GM23338 (cell line): ENCODE measurements around the gene IFTAP. TPM values are rescaled to one million over a fixed set of nuclear protein-coding genes. Genes with fewer than 3 reads are reported as not detected.

Experiments
- ATAC-seq: fragments of 200-7000 bp; cut with Tn5 transposase; 3 replicates; pipeline ENCODE4 v1.9.1; 2020
- DNase-seq: peaks from one replicate; pipeline ENCODE4 v3.0.0-alpha.2; 2015; ENCODE audit warnings: low spot score
- H2AFZ ChIP-seq: fragments of 200-600 bp; sonication (generic); 2 replicates; pipeline ENCODE4 v1.8.0; 2016; ENCODE audit warnings: antibody characterized with exemption, mild to moderate bottlenecking, moderate library complexity
- H3F3A ChIP-seq: fragments of 200-600 bp; sonication (generic); replicated peaks from 2 replicates; pipeline ENCODE4 v1.8.0; 2017; ENCODE audit warnings: antibody characterized with exemption, mixed run types, low read depth
- H3K27ac ChIP-seq: fragments of 200-600 bp; sonication (generic); 2 replicates; pipeline ENCODE4 v1.6.1; 2016; ENCODE audit warnings: low read depth
- H3K27me3 ChIP-seq: fragments of 200-600 bp; sonication (generic); 2 replicates; pipeline ENCODE4 v1.8.0; 2016; ENCODE audit warnings: mild to moderate bottlenecking, mixed run types, moderate library complexity; ENCODE audit not compliant: insufficient read depth
- H3K36me3 ChIP-seq: fragments of 200-600 bp; sonication (generic); 2 replicates; pipeline ENCODE4 v1.8.0; 2016; ENCODE audit warnings: mild to moderate bottlenecking; ENCODE audit not compliant: insufficient read depth
- H3K4me1 ChIP-seq: fragments of 200-600 bp; sonication (generic); 2 replicates; pipeline ENCODE4 v1.8.0; 2016; ENCODE audit warnings: mild to moderate bottlenecking, moderate library complexity; ENCODE audit not compliant: insufficient read depth
- H3K4me2 ChIP-seq: fragments of 200-600 bp; sonication (generic); 2 replicates; pipeline ENCODE4 v1.7.1; 2017; ENCODE audit warnings: mixed run types
- H3K4me3 ChIP-seq: fragments of 200-600 bp; sonication (generic); 2 replicates; pipeline ENCODE4 v1.6.1; 2016; ENCODE audit warnings: mixed run types
- H3K79me2 ChIP-seq: fragments of 200-600 bp; sonication (generic); replicated peaks from 2 replicates; pipeline ENCODE4 v1.8.0; 2017; ENCODE audit warnings: mild to moderate bottlenecking; ENCODE audit not compliant: insufficient read depth
- H3K9me2 ChIP-seq: fragments of 200-600 bp; sonication (generic); 2 replicates; pipeline ENCODE4 v1.8.0; 2017; ENCODE audit not compliant: insufficient read depth
- H4K20me1 ChIP-seq: fragments of 200-600 bp; sonication (generic); replicated peaks from 2 replicates; pipeline ENCODE4 v1.8.0; 2017; ENCODE audit warnings: mild to moderate bottlenecking; ENCODE audit not compliant: insufficient read depth
- H3K27ac Mint-ChIP-seq: 2 replicates; pipeline ENCODE4 v1.8.0; 2020; ENCODE audit warnings: inconsistent platforms, mild to moderate bottlenecking, moderate library complexity, mixed read lengths
- H3K27me3 Mint-ChIP-seq: 3 replicates; pipeline ENCODE4 v1.8.0; 2022; ENCODE audit warnings: low read depth, mild to moderate bottlenecking, moderate library complexity, mixed read lengths, inconsistent platforms; ENCODE audit not compliant: insufficient read depth, poor library complexity
- H3K36me3 Mint-ChIP-seq: 3 replicates; pipeline ENCODE4 v1.8.0; 2021; ENCODE audit warnings: low read depth, mild to moderate bottlenecking, inconsistent platforms, moderate library complexity, mixed read lengths
- H3K4me1 Mint-ChIP-seq: 3 replicates; pipeline ENCODE4 v1.8.0; 2020; ENCODE audit warnings: mild to moderate bottlenecking, inconsistent platforms, mixed read lengths
- H3K4me3 Mint-ChIP-seq: 3 replicates; pipeline ENCODE4 v1.8.0; 2021; ENCODE audit warnings: moderate library complexity, mild to moderate bottlenecking, inconsistent platforms, mixed read lengths
- H3K9me3 Mint-ChIP-seq: 3 replicates; pipeline ENCODE4 v1.8.0; 2020; ENCODE audit warnings: moderate library complexity, mild to moderate bottlenecking, inconsistent platforms, mixed read lengths
- CREB1 ChIP-seq: fragments of 250-450 bp; sonication (Bioruptor Pico); IDR thresholded peaks from 2 replicates; pipeline ENCODE4 v1.5.0; 2020; ENCODE audit warnings: low read depth, mild to moderate bottlenecking, moderate library complexity
- EZH2 ChIP-seq: fragments of 200-600 bp; sonication (generic); IDR thresholded peaks from one replicate; pipeline ENCODE4 v1.8.0; 2017; ENCODE audit warnings: antibody characterized with exemption, mild to moderate bottlenecking, low read depth; ENCODE audit not compliant: unreplicated experiment
- EZH2phosphoT487 ChIP-seq: fragments of 200-600 bp; sonication (generic); IDR thresholded peaks from one replicate; pipeline ENCODE4 v1.8.1; 2018; ENCODE audit warnings: antibody characterized with exemption; ENCODE audit not compliant: unreplicated experiment
- JUNB ChIP-seq: IDR thresholded peaks from one replicate; pipeline ENCODE4 v1.6.1; 2016; ENCODE audit warnings: antibody characterized with exemption; ENCODE audit not compliant: unreplicated experiment
- STAT1 ChIP-seq: IDR thresholded peaks from one replicate; pipeline ENCODE4 v1.6.1; 2016; ENCODE audit warnings: antibody characterized with exemption; ENCODE audit not compliant: unreplicated experiment
- ZNF114 ChIP-seq: fragments of 250-450 bp; sonication (Bioruptor Pico); IDR thresholded peaks from 2 replicates; pipeline ENCODE4 v1.5.0; 2020; ENCODE audit warnings: mild to moderate bottlenecking, moderate library complexity
- ZNF331 ChIP-seq: fragments of 250-450 bp; sonication (Bioruptor Pico); IDR thresholded peaks from 2 replicates; pipeline ENCODE4 v1.5.0; 2020; ENCODE audit warnings: low read depth, mild to moderate bottlenecking, moderate library complexity
- polyA plus RNA-seq: library from polyadenylated mRNA; unstranded; fragments of >200 nt; fragmentation: Nextera tagmentation; extraction: Ambion mirVana; gene quantifications from 2 replicates; pipeline ENCODE4 v1.2.1, GENCODE V29; 2016
- total RNA-seq: library from RNA; depleted of rRNA; stranded (reverse); fragments of >200 nt; shearing (Covaris generic); gene quantifications from 2 replicates; pipeline ENCODE4 v1.2.3, GENCODE V29; 2014
- TF ChIP-seq, protein P1 (sequence below): fragments of 250-450 bp; sonication (Bioruptor Pico); IDR thresholded peaks from 2 replicates; pipeline ENCODE4 v1.5.0; 2020; ENCODE audit warnings: mild to moderate bottlenecking, moderate library complexity
- TF ChIP-seq, protein P2 (sequence below): IDR thresholded peaks from 2 replicates; pipeline ENCODE4 v1.6.1; 2016; ENCODE audit warnings: antibody characterized with exemption
- TF ChIP-seq, protein P3 (sequence below): IDR thresholded peaks from one replicate; pipeline ENCODE4 v1.6.1; 2018; ENCODE audit warnings: antibody characterized with exemption; ENCODE audit not compliant: unreplicated experiment

The IFTAP gene
- total and polyA plus RNA-seq, 2 experiments from 2014 or later = 17.1 to 39.1 TPM

DNA sequence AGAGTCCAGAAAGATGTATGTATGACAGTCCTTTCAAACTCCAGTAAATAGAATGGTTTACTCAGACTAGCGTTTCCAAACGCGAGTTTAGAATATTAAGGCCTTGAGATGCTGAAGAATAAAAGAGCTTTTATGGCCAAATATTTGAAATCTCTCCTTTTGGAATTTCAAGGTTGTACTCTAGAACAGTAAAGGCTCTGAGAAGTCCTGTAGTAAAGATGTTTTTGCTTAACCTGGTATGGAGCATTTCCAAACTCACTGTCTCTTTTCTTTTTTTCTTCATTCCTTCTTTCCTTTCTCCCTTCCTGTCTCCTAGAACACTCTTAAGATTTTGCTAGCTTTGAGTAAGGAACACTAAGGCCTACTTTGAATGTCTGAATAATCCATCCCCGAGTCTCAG lies 95.1 kb downstream of the IFTAP start:
- TF ChIP-seq, protein P1, sequence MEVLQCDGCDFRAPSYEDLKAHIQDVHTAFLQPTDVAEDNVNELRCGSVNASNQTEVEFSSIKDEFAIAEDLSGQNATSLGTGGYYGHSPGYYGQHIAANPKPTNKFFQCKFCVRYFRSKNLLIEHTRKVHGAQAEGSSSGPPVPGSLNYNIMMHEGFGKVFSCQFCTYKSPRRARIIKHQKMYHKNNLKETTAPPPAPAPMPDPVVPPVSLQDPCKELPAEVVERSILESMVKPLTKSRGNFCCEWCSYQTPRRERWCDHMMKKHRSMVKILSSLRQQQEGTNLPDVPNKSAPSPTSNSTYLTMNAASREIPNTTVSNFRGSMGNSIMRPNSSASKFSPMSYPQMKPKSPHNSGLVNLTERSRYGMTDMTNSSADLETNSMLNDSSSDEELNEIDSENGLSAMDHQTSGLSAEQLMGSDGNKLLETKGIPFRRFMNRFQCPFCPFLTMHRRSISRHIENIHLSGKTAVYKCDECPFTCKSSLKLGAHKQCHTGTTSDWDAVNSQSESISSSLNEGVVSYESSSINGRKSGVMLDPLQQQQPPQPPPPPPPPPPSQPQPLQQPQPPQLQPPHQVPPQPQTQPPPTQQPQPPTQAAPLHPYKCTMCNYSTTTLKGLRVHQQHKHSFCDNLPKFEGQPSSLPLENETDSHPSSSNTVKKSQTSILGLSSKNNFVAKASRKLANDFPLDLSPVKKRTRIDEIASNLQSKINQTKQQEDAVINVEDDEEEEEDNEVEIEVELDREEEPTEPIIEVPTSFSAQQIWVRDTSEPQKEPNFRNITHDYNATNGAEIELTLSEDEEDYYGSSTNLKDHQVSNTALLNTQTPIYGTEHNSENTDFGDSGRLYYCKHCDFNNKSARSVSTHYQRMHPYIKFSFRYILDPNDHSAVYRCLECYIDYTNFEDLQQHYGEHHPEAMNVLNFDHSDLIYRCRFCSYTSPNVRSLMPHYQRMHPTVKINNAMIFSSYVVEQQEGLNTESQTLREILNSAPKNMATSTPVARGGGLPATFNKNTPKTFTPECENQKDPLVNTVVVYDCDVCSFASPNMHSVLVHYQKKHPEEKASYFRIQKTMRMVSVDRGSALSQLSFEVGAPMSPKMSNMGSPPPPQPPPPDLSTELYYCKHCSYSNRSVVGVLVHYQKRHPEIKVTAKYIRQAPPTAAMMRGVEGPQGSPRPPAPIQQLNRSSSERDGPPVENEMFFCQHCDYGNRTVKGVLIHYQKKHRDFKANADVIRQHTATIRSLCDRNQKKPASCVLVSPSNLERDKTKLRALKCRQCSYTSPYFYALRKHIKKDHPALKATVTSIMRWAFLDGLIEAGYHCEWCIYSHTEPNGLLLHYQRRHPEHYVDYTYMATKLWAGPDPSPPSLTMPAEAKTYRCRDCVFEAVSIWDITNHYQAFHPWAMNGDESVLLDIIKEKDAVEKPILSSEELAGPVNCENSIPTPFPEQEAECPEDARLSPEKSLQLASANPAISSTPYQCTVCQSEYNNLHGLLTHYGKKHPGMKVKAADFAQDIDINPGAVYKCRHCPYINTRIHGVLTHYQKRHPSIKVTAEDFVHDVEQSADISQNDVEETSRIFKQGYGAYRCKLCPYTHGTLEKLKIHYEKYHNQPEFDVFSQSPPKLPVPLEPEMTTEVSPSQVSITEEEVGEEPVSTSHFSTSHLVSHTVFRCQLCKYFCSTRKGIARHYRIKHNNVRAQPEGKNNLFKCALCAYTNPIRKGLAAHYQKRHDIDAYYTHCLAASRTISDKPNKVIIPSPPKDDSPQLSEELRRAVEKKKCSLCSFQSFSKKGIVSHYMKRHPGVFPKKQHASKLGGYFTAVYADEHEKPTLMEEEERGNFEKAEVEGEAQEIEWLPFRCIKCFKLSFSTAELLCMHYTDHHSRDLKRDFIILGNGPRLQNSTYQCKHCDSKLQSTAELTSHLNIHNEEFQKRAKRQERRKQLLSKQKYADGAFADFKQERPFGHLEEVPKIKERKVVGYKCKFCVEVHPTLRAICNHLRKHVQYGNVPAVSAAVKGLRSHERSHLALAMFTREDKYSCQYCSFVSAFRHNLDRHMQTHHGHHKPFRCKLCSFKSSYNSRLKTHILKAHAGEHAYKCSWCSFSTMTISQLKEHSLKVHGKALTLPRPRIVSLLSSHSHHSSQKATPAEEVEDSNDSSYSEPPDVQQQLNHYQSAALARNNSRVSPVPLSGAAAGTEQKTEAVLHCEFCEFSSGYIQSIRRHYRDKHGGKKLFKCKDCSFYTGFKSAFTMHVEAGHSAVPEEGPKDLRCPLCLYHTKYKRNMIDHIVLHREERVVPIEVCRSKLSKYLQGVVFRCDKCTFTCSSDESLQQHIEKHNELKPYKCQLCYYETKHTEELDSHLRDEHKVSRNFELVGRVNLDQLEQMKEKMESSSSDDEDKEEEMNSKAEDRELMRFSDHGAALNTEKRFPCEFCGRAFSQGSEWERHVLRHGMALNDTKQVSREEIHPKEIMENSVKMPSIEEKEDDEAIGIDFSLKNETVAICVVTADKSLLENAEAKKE = no peak
- TF ChIP-seq EZH2 (no peak), ZNF114 (CRISPR knock-in tag) (no peak)
- Histone ChIP-seq H3F3A (no peaks in the 10 kb centered on the region), H2AFZ (no peak overlapping the region), H3K36me3 (no peaks in the 10 kb centered on the region), H4K20me1 (no peaks in the 10 kb centered on the region), H3K27me3 (no peaks in the 10 kb centered on the region), H3K79me2 (no peaks in the 10 kb centered on the region), H3K9me2 (no peaks in the 10 kb centered on the region), H3K4me3 (no peak overlapping the region), H3K4me1 (no peaks in the 10 kb centered on the region), H3K4me2 (no peak overlapping the region), H3K27ac (no peak overlapping the region)
- Mint-ChIP-seq H3K27me3 (peaks cover 2% of the 10 kb centered on the region), H3K9me3 (no peaks in the 10 kb centered on the region), H3K4me3 (no peak overlapping the region), H3K36me3 (no peaks in the 10 kb centered on the region), H3K27ac (no peak overlapping the region), H3K4me1 (no peaks in the 10 kb centered on the region)
- DNase-seq (no peak), ATAC-seq (no peak)

DNA sequence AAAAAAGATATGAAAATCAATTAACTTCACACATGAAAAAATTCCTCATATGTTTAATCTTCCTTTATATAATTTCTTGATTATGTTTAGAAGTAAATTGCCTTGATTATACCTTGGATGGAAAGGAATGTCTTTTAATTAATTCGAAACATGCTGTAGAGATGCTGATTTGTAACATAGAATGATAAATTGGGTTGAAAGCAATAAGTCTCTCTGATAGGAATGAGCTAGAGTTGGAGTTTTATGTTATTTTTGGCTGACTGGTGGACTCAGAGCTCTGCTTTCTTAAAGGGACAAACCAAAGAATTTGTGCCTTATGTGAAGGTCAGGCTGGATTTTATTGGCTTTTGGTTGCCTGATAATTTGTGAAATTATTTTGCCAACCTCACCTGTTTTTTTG lies 98.4 kb downstream of the IFTAP start:
- no peaks in the 10 kb centered on the region for H4K20me1 ChIP-seq
- no peaks in the 10 kb centered on the region for H3K4me1 ChIP-seq
- Mint-ChIP-seq H3K27ac (no peak overlapping the region), H3K4me3 (no peak overlapping the region), H3K9me3 (no peaks in the 10 kb centered on the region), H3K4me1 (peaks cover 5% of the 10 kb centered on the region; the same call in 2 of the 3 replicates), H3K36me3 (no peaks in the 10 kb centered on the region), H3K27me3 (peaks cover 6% of the 10 kb centered on the region)
- H2AFZ ChIP-seq = no peak overlapping the region
- H3K27ac ChIP-seq = no peak overlapping the region
- no peak overlapping the region for H3K4me2 ChIP-seq
- H3K9me2 ChIP-seq = no peaks in the 10 kb centered on the region
- H3K79me2 ChIP-seq = no peaks in the 10 kb centered on the region
- H3F3A ChIP-seq = no peaks in the 10 kb centered on the region
- no peaks in the 10 kb centered on the region for H3K36me3 ChIP-seq
- DNase-seq (no peak), ATAC-seq (no peak)
- no peak overlapping the region for H3K4me3 ChIP-seq
- H3K27me3 ChIP-seq = no peaks in the 10 kb centered on the region
- TF ChIP-seq CREB1 (CRISPR knock-in tag) (no peak), EZH2phosphoT487 (no peak), EZH2 (no peak), ZNF114 (CRISPR knock-in tag) (no peak), STAT1 (no peak), JUNB (no peak), ZNF331 (no peak)
- TF ChIP-seq, protein P2, sequence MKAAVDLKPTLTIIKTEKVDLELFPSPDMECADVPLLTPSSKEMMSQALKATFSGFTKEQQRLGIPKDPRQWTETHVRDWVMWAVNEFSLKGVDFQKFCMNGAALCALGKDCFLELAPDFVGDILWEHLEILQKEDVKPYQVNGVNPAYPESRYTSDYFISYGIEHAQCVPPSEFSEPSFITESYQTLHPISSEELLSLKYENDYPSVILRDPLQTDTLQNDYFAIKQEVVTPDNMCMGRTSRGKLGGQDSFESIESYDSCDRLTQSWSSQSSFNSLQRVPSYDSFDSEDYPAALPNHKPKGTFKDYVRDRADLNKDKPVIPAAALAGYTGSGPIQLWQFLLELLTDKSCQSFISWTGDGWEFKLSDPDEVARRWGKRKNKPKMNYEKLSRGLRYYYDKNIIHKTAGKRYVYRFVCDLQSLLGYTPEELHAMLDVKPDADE = no peak
- TF ChIP-seq, protein P3, sequence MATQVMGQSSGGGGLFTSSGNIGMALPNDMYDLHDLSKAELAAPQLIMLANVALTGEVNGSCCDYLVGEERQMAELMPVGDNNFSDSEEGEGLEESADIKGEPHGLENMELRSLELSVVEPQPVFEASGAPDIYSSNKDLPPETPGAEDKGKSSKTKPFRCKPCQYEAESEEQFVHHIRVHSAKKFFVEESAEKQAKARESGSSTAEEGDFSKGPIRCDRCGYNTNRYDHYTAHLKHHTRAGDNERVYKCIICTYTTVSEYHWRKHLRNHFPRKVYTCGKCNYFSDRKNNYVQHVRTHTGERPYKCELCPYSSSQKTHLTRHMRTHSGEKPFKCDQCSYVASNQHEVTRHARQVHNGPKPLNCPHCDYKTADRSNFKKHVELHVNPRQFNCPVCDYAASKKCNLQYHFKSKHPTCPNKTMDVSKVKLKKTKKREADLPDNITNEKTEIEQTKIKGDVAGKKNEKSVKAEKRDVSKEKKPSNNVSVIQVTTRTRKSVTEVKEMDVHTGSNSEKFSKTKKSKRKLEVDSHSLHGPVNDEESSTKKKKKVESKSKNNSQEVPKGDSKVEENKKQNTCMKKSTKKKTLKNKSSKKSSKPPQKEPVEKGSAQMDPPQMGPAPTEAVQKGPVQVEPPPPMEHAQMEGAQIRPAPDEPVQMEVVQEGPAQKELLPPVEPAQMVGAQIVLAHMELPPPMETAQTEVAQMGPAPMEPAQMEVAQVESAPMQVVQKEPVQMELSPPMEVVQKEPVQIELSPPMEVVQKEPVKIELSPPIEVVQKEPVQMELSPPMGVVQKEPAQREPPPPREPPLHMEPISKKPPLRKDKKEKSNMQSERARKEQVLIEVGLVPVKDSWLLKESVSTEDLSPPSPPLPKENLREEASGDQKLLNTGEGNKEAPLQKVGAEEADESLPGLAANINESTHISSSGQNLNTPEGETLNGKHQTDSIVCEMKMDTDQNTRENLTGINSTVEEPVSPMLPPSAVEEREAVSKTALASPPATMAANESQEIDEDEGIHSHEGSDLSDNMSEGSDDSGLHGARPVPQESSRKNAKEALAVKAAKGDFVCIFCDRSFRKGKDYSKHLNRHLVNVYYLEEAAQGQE = no peak
